Left ventricle myocardium inferior (tissue), 1 donor: ENCODE data around the gene PPP6R3. TPM values are rescaled to one million over a fixed set of nuclear protein-coding genes. Genes with fewer than 3 reads are reported as not detected.
A peak's percentile ranks its signal among the peaks of the same experiment; 100 is the strongest.

ENCODE experiments used
- DNase-seq: peaks from one replicate; pipeline ENCODE4 v3.0.0-alpha.2; 2020
- H3K27ac ChIP-seq: fragments of 200-600 bp; replicated peaks from 2 replicates; pipeline ENCODE4 v1.8.0; 2021
- H3K27me3 ChIP-seq: fragments of 200-600 bp; 2 replicates; pipeline ENCODE4 v1.8.0; 2021; ENCODE audit warnings: low read depth
- H3K36me3 ChIP-seq: fragments of 200-600 bp; 2 replicates; pipeline ENCODE4 v1.8.0; 2021
- H3K4me1 ChIP-seq: fragments of 200-600 bp; 2 replicates; pipeline ENCODE4 v1.8.0; 2021
- H3K4me3 ChIP-seq: fragments of 200-600 bp; 2 replicates; pipeline ENCODE4 v1.8.0; 2021; ENCODE audit warnings: mild to moderate bottlenecking, moderate library complexity
- H3K9me3 ChIP-seq: fragments of 200-600 bp; replicated peaks from 2 replicates; pipeline ENCODE4 v1.8.0; 2021
- CTCF ChIP-seq: fragments of 200-600 bp; IDR thresholded peaks from 2 replicates; pipeline ENCODE4 v1.8.0; 2021; ENCODE audit warnings: antibody characterized with exemption, mild to moderate bottlenecking, borderline replicate concordance
- intact Hi-C: fragments of 100-400 bp; cut with micrococcal nuclease; formaldehyde crosslinking; loops from one replicate; pipeline ENCODE4 v1.11.0; 2022
- total RNA-seq: library from RNA; stranded (reverse); fragmentation: NEBNext Ultra II Directional; extraction: Animal tissue kit (Norgen Biotek cat#: 25700); gene quantifications from one replicate; pipeline ENCODE4 v1.2.1, GENCODE V29; 2021
- donor health status: DM: no; HTN: yes; CAD: no; lungs with severe emphysema.

PPP6R3 gene
- total RNA-seq, 1 donor from 2014 or later, result 78.8 TPM

- Histone ChIP-seq H3K27ac (no peak overlapping the region), H3K9me3 (no peaks in the 10 kb centered on the region), H3K4me1 (peaks cover 16% of the 10 kb centered on the region), H3K36me3 (peaks cover 58% of the 10 kb centered on the region), H3K27me3 (no peaks in the 10 kb centered on the region), H3K4me3 (no peak overlapping the region)
- intact Hi-C loops, result no loop called here
- DNase-seq, result no peak
- TF ChIP-seq CTCF, result no peak
These were observed 99.7 kb downstream of the PPP6R3 start for GRCh38 chr11:68560216-68560615.

DNA sequence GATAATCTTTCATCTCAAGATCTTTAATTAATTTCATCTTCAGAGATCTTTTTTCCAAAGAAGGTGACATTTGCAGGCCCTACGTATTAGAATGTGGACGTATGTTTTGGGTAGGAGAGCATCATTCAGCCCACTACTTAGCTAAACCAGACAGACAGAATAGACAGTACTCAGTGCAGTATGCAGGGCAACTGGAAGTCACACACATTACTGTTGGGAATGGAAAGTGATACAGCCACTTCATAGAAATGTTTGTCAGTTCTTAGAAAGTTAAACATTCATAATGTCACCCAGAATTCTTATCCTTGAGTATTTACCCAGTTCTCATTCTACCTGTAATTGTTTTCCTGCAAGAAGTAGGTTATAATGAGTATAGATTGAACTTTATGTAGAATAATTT, 102.9 kb downstream of the PPP6R3 start:
- H3K27me3 ChIP-seq, result no peaks in the 10 kb centered on the region
- no peak overlapping the region for H3K4me3 ChIP-seq
- no peaks in the 10 kb centered on the region for H3K9me3 ChIP-seq
- TF ChIP-seq CTCF, result no peak
- peaks cover 26% of the 10 kb centered on the region for H3K4me1 ChIP-seq
- no peak for DNase-seq
- H3K36me3 ChIP-seq, result peaks cover 70% of the 10 kb centered on the region
- intact Hi-C loops, result no loop called here
- no peak overlapping the region for H3K27ac ChIP-seq

- H3K36me3 ChIP-seq, result peaks cover 72% of the 10 kb centered on the region
- DNase-seq, result no peak
- H3K27me3 ChIP-seq, result no peaks in the 10 kb centered on the region
- TF ChIP-seq CTCF, result no peak
- H3K4me3 ChIP-seq, result no peak overlapping the region
- H3K9me3 ChIP-seq, result no peaks in the 10 kb centered on the region
- H3K4me1 ChIP-seq, result peaks cover 21% of the 10 kb centered on the region
- intact Hi-C loops, result no loop called here
- no peak overlapping the region for H3K27ac ChIP-seq
These were observed 103.7 kb downstream of the PPP6R3 start for GRCh38 chr11:68564261-68564660.

DNA sequence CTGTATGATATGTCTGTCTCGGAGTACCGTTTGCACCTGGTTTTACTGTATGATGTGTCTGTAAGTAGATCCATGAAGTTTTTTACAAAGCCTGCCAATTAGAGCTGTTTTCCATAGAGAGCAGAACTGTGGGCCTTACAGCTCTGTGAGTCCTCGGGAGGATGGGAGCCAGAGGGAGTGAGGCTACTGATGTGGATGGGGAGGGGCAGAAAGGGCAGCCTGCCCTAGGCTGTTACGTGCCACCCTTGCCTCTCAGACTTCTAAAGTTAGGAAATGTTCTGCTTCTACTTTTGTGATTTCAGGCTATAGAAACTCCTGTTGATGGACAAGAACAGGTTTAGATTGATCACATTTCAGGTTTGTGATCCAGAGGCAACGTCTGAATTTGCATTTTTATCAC, 105.2 kb downstream of the PPP6R3 start:
- intact Hi-C loops, result no loop called here
- Histone ChIP-seq H3K36me3 (peaks cover 78% of the 10 kb centered on the region), H3K9me3 (no peaks in the 10 kb centered on the region), H3K4me1 (peaks cover 21% of the 10 kb centered on the region), H3K27me3 (no peaks in the 10 kb centered on the region), H3K27ac (peak overlapping the region; percentile 40), H3K4me3 (no peak overlapping the region)
- TF ChIP-seq CTCF, result no peak
- no peak for DNase-seq

GRCh38 chr11:68567553-68567952, 107.0 kb downstream of the PPP6R3 start:
- Histone ChIP-seq H3K4me3 (no peak overlapping the region), H3K36me3 (peaks cover 90% of the 10 kb centered on the region), H3K9me3 (no peaks in the 10 kb centered on the region), H3K27ac (no peak overlapping the region), H3K27me3 (no peaks in the 10 kb centered on the region), H3K4me1 (peaks cover 21% of the 10 kb centered on the region)
- TF ChIP-seq CTCF, result no peak
- intact Hi-C loops, result no loop called here
- DNase-seq, result no peak

DNA sequence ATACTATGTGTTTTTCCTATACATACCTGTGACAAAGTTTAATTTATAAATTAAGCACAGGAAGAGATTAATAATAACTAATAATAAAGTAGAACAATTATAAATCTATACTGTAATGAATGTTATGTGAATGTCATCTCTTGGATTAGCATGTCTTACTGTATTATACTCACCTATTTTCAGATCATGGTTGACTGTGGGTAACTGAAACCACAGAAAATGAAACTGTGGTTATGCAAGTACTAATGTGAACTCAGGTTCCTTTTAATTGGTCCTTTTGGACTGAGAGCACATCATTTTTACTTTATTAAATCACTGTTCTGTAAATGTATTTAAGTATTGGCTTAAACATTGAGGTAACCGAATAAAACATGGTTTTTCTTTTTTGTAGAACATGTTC, 108.8 kb downstream of the PPP6R3 start:
- Histone ChIP-seq H3K4me1 (peaks cover 29% of the 10 kb centered on the region), H3K9me3 (no peaks in the 10 kb centered on the region), H3K36me3 (peaks cover 86% of the 10 kb centered on the region), H3K4me3 (no peak overlapping the region), H3K27me3 (no peaks in the 10 kb centered on the region), H3K27ac (no peak overlapping the region)
- intact Hi-C loops, result no loop called here
- no peak for TF ChIP-seq CTCF
- no peak for DNase-seq
